Hepatocyte (in vitro differentiated cells): ENCODE data around the gene MBNL3.

ENCODE experiments used
- CTCF ChIP-seq: fragments of 200-600 bp; sonication (generic); IDR thresholded peaks from 2 replicates; pipeline ENCODE4 v1.5.1; 2016; ENCODE audit warnings: antibody characterized with exemption, mild to moderate bottlenecking; ENCODE audit not compliant: poor library complexity
- EZH2 ChIP-seq: fragments of 200-600 bp; sonication (generic); IDR thresholded peaks from 2 replicates; pipeline ENCODE4 v1.6.1; 2016; ENCODE audit warnings: antibody characterized with exemption, mild to moderate bottlenecking, borderline replicate concordance

DNA sequence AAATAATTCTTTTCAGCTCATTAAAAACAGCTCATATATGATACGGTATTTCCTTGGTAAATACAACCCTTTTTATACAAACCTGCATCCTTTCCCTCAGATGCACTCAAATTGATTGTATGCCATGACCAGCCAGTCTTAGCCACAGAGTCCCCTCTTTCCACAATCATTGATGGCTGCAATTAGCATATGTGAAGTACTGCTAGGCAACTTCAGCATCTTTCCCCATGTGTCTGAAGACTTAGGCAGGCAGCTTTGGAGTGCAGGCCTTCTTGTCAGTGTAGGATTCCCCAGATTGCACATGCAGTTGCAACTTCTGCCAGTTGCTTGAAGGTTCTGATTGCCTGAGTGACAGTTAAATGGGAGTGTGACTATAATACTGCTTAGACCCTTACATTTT, 15.6 kb upstream of the MBNL3 start:
- TF ChIP-seq CTCF (no peak), EZH2 (no peak)
